GM23338 (cell line): ENCODE data around the gene SPACA5. TPM values are rescaled to one million over a fixed set of nuclear protein-coding genes. Genes with fewer than 3 reads are reported as not detected.

Experiments
- ATAC-seq: fragments of 200-7000 bp; cut with Tn5 transposase; 3 replicates; pipeline ENCODE4 v1.9.1; 2020
- DNase-seq: peaks from one replicate; pipeline ENCODE4 v3.0.0-alpha.2; 2015; ENCODE audit warnings: low spot score
- H2AFZ ChIP-seq: fragments of 200-600 bp; sonication (generic); 2 replicates; pipeline ENCODE4 v1.8.0; 2016; ENCODE audit warnings: antibody characterized with exemption, mild to moderate bottlenecking, moderate library complexity
- H3F3A ChIP-seq: fragments of 200-600 bp; sonication (generic); replicated peaks from 2 replicates; pipeline ENCODE4 v1.8.0; 2017; ENCODE audit warnings: antibody characterized with exemption, mixed run types, low read depth
- H3K27ac ChIP-seq: fragments of 200-600 bp; sonication (generic); 2 replicates; pipeline ENCODE4 v1.6.1; 2016; ENCODE audit warnings: low read depth
- H3K27me3 ChIP-seq: fragments of 200-600 bp; sonication (generic); 2 replicates; pipeline ENCODE4 v1.8.0; 2016; ENCODE audit warnings: mild to moderate bottlenecking, mixed run types, moderate library complexity; ENCODE audit not compliant: insufficient read depth
- H3K36me3 ChIP-seq: fragments of 200-600 bp; sonication (generic); 2 replicates; pipeline ENCODE4 v1.8.0; 2016; ENCODE audit warnings: mild to moderate bottlenecking; ENCODE audit not compliant: insufficient read depth
- H3K4me1 ChIP-seq: fragments of 200-600 bp; sonication (generic); 2 replicates; pipeline ENCODE4 v1.8.0; 2016; ENCODE audit warnings: mild to moderate bottlenecking, moderate library complexity; ENCODE audit not compliant: insufficient read depth
- H3K4me2 ChIP-seq: fragments of 200-600 bp; sonication (generic); 2 replicates; pipeline ENCODE4 v1.7.1; 2017; ENCODE audit warnings: mixed run types
- H3K4me3 ChIP-seq: fragments of 200-600 bp; sonication (generic); 2 replicates; pipeline ENCODE4 v1.6.1; 2016; ENCODE audit warnings: mixed run types
- H3K79me2 ChIP-seq: fragments of 200-600 bp; sonication (generic); replicated peaks from 2 replicates; pipeline ENCODE4 v1.8.0; 2017; ENCODE audit warnings: mild to moderate bottlenecking; ENCODE audit not compliant: insufficient read depth
- H3K9me2 ChIP-seq: fragments of 200-600 bp; sonication (generic); 2 replicates; pipeline ENCODE4 v1.8.0; 2017; ENCODE audit not compliant: insufficient read depth
- H4K20me1 ChIP-seq: fragments of 200-600 bp; sonication (generic); replicated peaks from 2 replicates; pipeline ENCODE4 v1.8.0; 2017; ENCODE audit warnings: mild to moderate bottlenecking; ENCODE audit not compliant: insufficient read depth
- H3K27ac Mint-ChIP-seq: 2 replicates; pipeline ENCODE4 v1.8.0; 2020; ENCODE audit warnings: inconsistent platforms, mild to moderate bottlenecking, moderate library complexity, mixed read lengths
- H3K27me3 Mint-ChIP-seq: 3 replicates; pipeline ENCODE4 v1.8.0; 2022; ENCODE audit warnings: low read depth, mild to moderate bottlenecking, moderate library complexity, mixed read lengths, inconsistent platforms; ENCODE audit not compliant: insufficient read depth, poor library complexity
- H3K36me3 Mint-ChIP-seq: 3 replicates; pipeline ENCODE4 v1.8.0; 2021; ENCODE audit warnings: low read depth, mild to moderate bottlenecking, inconsistent platforms, moderate library complexity, mixed read lengths
- H3K4me1 Mint-ChIP-seq: 3 replicates; pipeline ENCODE4 v1.8.0; 2020; ENCODE audit warnings: mild to moderate bottlenecking, inconsistent platforms, mixed read lengths
- H3K4me3 Mint-ChIP-seq: 3 replicates; pipeline ENCODE4 v1.8.0; 2021; ENCODE audit warnings: moderate library complexity, mild to moderate bottlenecking, inconsistent platforms, mixed read lengths
- H3K9me3 Mint-ChIP-seq: 3 replicates; pipeline ENCODE4 v1.8.0; 2020; ENCODE audit warnings: moderate library complexity, mild to moderate bottlenecking, inconsistent platforms, mixed read lengths
- CREB1 ChIP-seq: fragments of 250-450 bp; sonication (Bioruptor Pico); IDR thresholded peaks from 2 replicates; pipeline ENCODE4 v1.5.0; 2020; ENCODE audit warnings: low read depth, mild to moderate bottlenecking, moderate library complexity
- EZH2 ChIP-seq: fragments of 200-600 bp; sonication (generic); IDR thresholded peaks from one replicate; pipeline ENCODE4 v1.8.0; 2017; ENCODE audit warnings: antibody characterized with exemption, mild to moderate bottlenecking, low read depth; ENCODE audit not compliant: unreplicated experiment
- EZH2phosphoT487 ChIP-seq: fragments of 200-600 bp; sonication (generic); IDR thresholded peaks from one replicate; pipeline ENCODE4 v1.8.1; 2018; ENCODE audit warnings: antibody characterized with exemption; ENCODE audit not compliant: unreplicated experiment
- JUNB ChIP-seq: IDR thresholded peaks from one replicate; pipeline ENCODE4 v1.6.1; 2016; ENCODE audit warnings: antibody characterized with exemption; ENCODE audit not compliant: unreplicated experiment
- ZNF114 ChIP-seq: fragments of 250-450 bp; sonication (Bioruptor Pico); IDR thresholded peaks from 2 replicates; pipeline ENCODE4 v1.5.0; 2020; ENCODE audit warnings: mild to moderate bottlenecking, moderate library complexity
- ZNF331 ChIP-seq: fragments of 250-450 bp; sonication (Bioruptor Pico); IDR thresholded peaks from 2 replicates; pipeline ENCODE4 v1.5.0; 2020; ENCODE audit warnings: low read depth, mild to moderate bottlenecking, moderate library complexity
- polyA plus RNA-seq: library from polyadenylated mRNA; unstranded; fragments of >200 nt; fragmentation: Nextera tagmentation; extraction: Ambion mirVana; gene quantifications from 2 replicates; pipeline ENCODE4 v1.2.1, GENCODE V29; 2016
- total RNA-seq: library from RNA; depleted of rRNA; stranded (reverse); fragments of >200 nt; shearing (Covaris generic); gene quantifications from 2 replicates; pipeline ENCODE4 v1.2.3, GENCODE V29; 2014
- TF ChIP-seq, protein P1 (sequence below): fragments of 250-450 bp; sonication (Bioruptor Pico); IDR thresholded peaks from 2 replicates; pipeline ENCODE4 v1.5.0; 2020; ENCODE audit warnings: mild to moderate bottlenecking, moderate library complexity
- TF ChIP-seq, protein P2 (sequence below): IDR thresholded peaks from 2 replicates; pipeline ENCODE4 v1.6.1; 2016; ENCODE audit warnings: antibody characterized with exemption
- TF ChIP-seq, protein P3 (sequence below), 2 experiments: fragments of 200-600 bp in 1 of 2; sonication (generic) in 1 of 2; conservative IDR thresholded peaks; 2 replicates each; pipeline versions ENCODE4 v1.5.1 to v1.6.1; 2016 to 2017; ENCODE audit warnings: antibody characterized with exemption in 2 of 2, low read depth in 2 of 2, mild to moderate bottlenecking in 2 of 2, moderate library complexity in 1 of 2

The SPACA5 gene
- total and polyA plus RNA-seq, 2 experiments from 2014 or later = not detected

DNA sequence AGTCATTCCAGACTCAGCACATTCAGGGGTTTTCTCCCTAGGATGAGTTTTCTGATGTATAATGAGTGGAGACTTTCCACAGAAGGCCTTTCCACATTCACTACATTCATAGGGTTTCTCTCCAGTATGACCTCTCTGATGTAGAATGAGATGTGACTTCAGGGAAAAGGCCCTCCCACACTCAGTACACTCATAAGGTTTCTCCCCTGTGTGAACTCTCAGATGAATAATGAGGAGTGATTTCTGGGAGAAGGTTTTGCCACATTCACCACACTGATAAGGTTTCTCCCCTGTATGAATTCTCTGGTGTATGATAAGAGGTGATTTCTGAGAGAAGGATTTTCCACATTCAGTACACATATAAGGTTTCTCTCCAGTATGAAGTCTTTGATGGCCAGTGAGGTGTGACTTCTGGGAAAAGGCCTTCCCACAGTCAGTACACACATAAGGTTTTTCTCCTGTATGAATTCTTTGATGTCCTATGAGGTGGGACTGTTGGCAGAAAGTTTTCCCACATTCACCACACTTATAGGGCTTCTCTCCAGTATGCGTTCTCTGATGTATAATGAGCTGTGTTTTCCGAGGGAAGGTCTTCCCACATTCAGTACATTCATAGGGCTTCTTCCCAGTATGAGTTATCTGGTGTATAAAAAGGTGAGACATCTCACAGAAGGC, 52.0 kb downstream of the SPACA5 start:
- Histone ChIP-seq H3K4me2 (no peak overlapping the region), H3F3A (no peaks in the 10 kb centered on the region), H3K79me2 (no peaks in the 10 kb centered on the region), H4K20me1 (no peaks in the 10 kb centered on the region), H2AFZ (no peak overlapping the region), H3K4me1 (no peaks in the 10 kb centered on the region), H3K27me3 (no peaks in the 10 kb centered on the region), H3K36me3 (no peaks in the 10 kb centered on the region), H3K9me2 (no peaks in the 10 kb centered on the region), H3K4me3 (no peak overlapping the region), H3K27ac (no peak overlapping the region)
- H3K36me3 Mint-ChIP-seq = peaks cover 41% of the 10 kb centered on the region
- TF ChIP-seq, protein P1, sequence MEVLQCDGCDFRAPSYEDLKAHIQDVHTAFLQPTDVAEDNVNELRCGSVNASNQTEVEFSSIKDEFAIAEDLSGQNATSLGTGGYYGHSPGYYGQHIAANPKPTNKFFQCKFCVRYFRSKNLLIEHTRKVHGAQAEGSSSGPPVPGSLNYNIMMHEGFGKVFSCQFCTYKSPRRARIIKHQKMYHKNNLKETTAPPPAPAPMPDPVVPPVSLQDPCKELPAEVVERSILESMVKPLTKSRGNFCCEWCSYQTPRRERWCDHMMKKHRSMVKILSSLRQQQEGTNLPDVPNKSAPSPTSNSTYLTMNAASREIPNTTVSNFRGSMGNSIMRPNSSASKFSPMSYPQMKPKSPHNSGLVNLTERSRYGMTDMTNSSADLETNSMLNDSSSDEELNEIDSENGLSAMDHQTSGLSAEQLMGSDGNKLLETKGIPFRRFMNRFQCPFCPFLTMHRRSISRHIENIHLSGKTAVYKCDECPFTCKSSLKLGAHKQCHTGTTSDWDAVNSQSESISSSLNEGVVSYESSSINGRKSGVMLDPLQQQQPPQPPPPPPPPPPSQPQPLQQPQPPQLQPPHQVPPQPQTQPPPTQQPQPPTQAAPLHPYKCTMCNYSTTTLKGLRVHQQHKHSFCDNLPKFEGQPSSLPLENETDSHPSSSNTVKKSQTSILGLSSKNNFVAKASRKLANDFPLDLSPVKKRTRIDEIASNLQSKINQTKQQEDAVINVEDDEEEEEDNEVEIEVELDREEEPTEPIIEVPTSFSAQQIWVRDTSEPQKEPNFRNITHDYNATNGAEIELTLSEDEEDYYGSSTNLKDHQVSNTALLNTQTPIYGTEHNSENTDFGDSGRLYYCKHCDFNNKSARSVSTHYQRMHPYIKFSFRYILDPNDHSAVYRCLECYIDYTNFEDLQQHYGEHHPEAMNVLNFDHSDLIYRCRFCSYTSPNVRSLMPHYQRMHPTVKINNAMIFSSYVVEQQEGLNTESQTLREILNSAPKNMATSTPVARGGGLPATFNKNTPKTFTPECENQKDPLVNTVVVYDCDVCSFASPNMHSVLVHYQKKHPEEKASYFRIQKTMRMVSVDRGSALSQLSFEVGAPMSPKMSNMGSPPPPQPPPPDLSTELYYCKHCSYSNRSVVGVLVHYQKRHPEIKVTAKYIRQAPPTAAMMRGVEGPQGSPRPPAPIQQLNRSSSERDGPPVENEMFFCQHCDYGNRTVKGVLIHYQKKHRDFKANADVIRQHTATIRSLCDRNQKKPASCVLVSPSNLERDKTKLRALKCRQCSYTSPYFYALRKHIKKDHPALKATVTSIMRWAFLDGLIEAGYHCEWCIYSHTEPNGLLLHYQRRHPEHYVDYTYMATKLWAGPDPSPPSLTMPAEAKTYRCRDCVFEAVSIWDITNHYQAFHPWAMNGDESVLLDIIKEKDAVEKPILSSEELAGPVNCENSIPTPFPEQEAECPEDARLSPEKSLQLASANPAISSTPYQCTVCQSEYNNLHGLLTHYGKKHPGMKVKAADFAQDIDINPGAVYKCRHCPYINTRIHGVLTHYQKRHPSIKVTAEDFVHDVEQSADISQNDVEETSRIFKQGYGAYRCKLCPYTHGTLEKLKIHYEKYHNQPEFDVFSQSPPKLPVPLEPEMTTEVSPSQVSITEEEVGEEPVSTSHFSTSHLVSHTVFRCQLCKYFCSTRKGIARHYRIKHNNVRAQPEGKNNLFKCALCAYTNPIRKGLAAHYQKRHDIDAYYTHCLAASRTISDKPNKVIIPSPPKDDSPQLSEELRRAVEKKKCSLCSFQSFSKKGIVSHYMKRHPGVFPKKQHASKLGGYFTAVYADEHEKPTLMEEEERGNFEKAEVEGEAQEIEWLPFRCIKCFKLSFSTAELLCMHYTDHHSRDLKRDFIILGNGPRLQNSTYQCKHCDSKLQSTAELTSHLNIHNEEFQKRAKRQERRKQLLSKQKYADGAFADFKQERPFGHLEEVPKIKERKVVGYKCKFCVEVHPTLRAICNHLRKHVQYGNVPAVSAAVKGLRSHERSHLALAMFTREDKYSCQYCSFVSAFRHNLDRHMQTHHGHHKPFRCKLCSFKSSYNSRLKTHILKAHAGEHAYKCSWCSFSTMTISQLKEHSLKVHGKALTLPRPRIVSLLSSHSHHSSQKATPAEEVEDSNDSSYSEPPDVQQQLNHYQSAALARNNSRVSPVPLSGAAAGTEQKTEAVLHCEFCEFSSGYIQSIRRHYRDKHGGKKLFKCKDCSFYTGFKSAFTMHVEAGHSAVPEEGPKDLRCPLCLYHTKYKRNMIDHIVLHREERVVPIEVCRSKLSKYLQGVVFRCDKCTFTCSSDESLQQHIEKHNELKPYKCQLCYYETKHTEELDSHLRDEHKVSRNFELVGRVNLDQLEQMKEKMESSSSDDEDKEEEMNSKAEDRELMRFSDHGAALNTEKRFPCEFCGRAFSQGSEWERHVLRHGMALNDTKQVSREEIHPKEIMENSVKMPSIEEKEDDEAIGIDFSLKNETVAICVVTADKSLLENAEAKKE (CRISPR knock-in tag) = no peak
- TF ChIP-seq JUNB = no peak
- TF ChIP-seq EZH2phosphoT487 = no peak
- TF ChIP-seq ZNF331 = no peak
- TF ChIP-seq, protein P2, sequence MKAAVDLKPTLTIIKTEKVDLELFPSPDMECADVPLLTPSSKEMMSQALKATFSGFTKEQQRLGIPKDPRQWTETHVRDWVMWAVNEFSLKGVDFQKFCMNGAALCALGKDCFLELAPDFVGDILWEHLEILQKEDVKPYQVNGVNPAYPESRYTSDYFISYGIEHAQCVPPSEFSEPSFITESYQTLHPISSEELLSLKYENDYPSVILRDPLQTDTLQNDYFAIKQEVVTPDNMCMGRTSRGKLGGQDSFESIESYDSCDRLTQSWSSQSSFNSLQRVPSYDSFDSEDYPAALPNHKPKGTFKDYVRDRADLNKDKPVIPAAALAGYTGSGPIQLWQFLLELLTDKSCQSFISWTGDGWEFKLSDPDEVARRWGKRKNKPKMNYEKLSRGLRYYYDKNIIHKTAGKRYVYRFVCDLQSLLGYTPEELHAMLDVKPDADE = no peak
- TF ChIP-seq CREB1 = no peak
- TF ChIP-seq, protein P3, sequence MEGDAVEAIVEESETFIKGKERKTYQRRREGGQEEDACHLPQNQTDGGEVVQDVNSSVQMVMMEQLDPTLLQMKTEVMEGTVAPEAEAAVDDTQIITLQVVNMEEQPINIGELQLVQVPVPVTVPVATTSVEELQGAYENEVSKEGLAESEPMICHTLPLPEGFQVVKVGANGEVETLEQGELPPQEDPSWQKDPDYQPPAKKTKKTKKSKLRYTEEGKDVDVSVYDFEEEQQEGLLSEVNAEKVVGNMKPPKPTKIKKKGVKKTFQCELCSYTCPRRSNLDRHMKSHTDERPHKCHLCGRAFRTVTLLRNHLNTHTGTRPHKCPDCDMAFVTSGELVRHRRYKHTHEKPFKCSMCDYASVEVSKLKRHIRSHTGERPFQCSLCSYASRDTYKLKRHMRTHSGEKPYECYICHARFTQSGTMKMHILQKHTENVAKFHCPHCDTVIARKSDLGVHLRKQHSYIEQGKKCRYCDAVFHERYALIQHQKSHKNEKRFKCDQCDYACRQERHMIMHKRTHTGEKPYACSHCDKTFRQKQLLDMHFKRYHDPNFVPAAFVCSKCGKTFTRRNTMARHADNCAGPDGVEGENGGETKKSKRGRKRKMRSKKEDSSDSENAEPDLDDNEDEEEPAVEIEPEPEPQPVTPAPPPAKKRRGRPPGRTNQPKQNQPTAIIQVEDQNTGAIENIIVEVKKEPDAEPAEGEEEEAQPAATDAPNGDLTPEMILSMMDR (conservative IDR thresholded peaks at IDR 0.05; ENCODE audit: low read depth in 2 of 2) = no peak
- TF ChIP-seq ZNF114 (CRISPR knock-in tag) = no peak
- no peak for TF ChIP-seq EZH2
- DNase-seq = no peak
- no peaks in the 10 kb centered on the region for H3K27me3 Mint-ChIP-seq
- no peak for ATAC-seq
- no peaks in the 10 kb centered on the region for H3K4me1 Mint-ChIP-seq
- no peak overlapping the region for H3K27ac Mint-ChIP-seq
- peaks cover 17% of the 10 kb centered on the region; the same call in 1 of the 3 replicates for H3K9me3 Mint-ChIP-seq
- H3K4me3 Mint-ChIP-seq = no peak overlapping the region
